RKO (cell line): ENCODE data around the gene TDRD3.
"Not testable (repeated sequence)": the region's sequence is repeated elsewhere in the genome, so short reads cannot be mapped to it uniquely, and the experiment has no call there.

Experiments
- DNase-seq: peaks from one replicate; pipeline ENCODE4 v3.0.0-alpha.2; 2016; ENCODE audit warnings: low spot score

Gene TDRD3

GRCh38 chr13:60398907-60399589 is 2.0 kb downstream of the TDRD3 start:
- DNase-seq, result peak; percentile 42

GRCh38 chr13:60402022-60402421 is 5.0 kb downstream of the TDRD3 start:
- no peak for DNase-seq

- DNase-seq, result no peak
Measured at GRCh38 chr13:60407095-60407494, 10.1 kb downstream of the TDRD3 start.

GRCh38 chr13:60407852-60408251 is 10.8 kb downstream of the TDRD3 start:
- not testable (repeated sequence) for DNase-seq

GRCh38 chr13:60409574-60410292 is 12.7 kb downstream of the TDRD3 start:
- not testable (repeated sequence) for DNase-seq

GRCh38 chr13:60410299-60410698 is 13.3 kb downstream of the TDRD3 start:
- DNase-seq, result no peak

GRCh38 chr13:60411464-60411863 is 14.4 kb downstream of the TDRD3 start:
- DNase-seq, result no peak

GRCh38 chr13:60411983-60412382 is 15.0 kb downstream of the TDRD3 start:
- no peak for DNase-seq

- DNase-seq, result no peak
Measured at GRCh38 chr13:60412909-60413616, 16.0 kb downstream of the TDRD3 start.

GRCh38 chr13:60414177-60414576 is 17.2 kb downstream of the TDRD3 start:
- DNase-seq, result no peak

- no peak for DNase-seq
Measured at GRCh38 chr13:60417734-60418133, 20.7 kb downstream of the TDRD3 start.

GRCh38 chr13:60418954-60419353 is 21.9 kb downstream of the TDRD3 start:
- DNase-seq, result no peak

GRCh38 chr13:60425332-60425731 is 28.3 kb downstream of the TDRD3 start:
- no peak for DNase-seq

GRCh38 chr13:60426075-60426474 is 29.1 kb downstream of the TDRD3 start:
- no peak for DNase-seq

GRCh38 chr13:60427285-60427684 is 30.3 kb downstream of the TDRD3 start:
- no peak for DNase-seq

- DNase-seq, result peak; percentile 85
Measured at GRCh38 chr13:60431108-60431700, 34.2 kb downstream of the TDRD3 start.

GRCh38 chr13:60433505-60433904 is 36.5 kb downstream of the TDRD3 start:
- DNase-seq, result no peak

- DNase-seq, result no peak
Measured at GRCh38 chr13:60435762-60436374, 38.8 kb downstream of the TDRD3 start.

- no peak for DNase-seq
Measured at GRCh38 chr13:60439201-60439600, 42.2 kb downstream of the TDRD3 start.

GRCh38 chr13:60441761-60442160 is 44.7 kb downstream of the TDRD3 start:
- DNase-seq, result no peak

GRCh38 chr13:60448907-60449510 is 52.0 kb downstream of the TDRD3 start:
- DNase-seq, result peak; percentile 77

- DNase-seq, result peak; percentile 10
Measured at GRCh38 chr13:60453490-60453889, 56.5 kb downstream of the TDRD3 start.
